Erythroblast (primary cell): Measurements from ENCODE around the gene PSMD12.
"Not testable (repeated sequence)": the region's sequence is repeated elsewhere in the genome, so short reads cannot be mapped to it uniquely, and the experiment has no call there.

Experiments used
- DNase-seq, 2 experiments: peaks; one replicate each; lab custom pipeline; 2025; lab: John Stamatoyannopoulos, UW
- GATA1 ChIP-seq: IDR thresholded peaks from 2 replicates; pipeline ENCODE4 v1.6.1; 2011; ENCODE audit warnings: low read depth, mild to moderate bottlenecking, control low read depth, low read length, moderate library complexity
- POLR2A ChIP-seq: IDR thresholded peaks from 2 replicates; pipeline ENCODE4 v1.6.1; 2011; ENCODE audit warnings: mild to moderate bottlenecking, low read length

Gene PSMD12

GRCh38 chr17:67326440-67326839 lies 39.9 kb downstream of the PSMD12 start:
- TF ChIP-seq POLR2A (no peak), GATA1 (no peak)
- DNase-seq: no peak

- TF ChIP-seq GATA1 (no peak), POLR2A (no peak)
- DNase-seq: no peak
These were observed 42.0 kb downstream of the PSMD12 start for GRCh38 chr17:67324330-67324729.

GRCh38 chr17:67323445-67323844 lies 42.9 kb downstream of the PSMD12 start:
- DNase-seq: no peak
- TF ChIP-seq GATA1: no peak
- no peak for TF ChIP-seq POLR2A

- DNase-seq: no peak
- TF ChIP-seq POLR2A (no peak), GATA1 (no peak)
These were observed 44.2 kb downstream of the PSMD12 start for GRCh38 chr17:67322042-67322787.

- not testable (repeated sequence) for DNase-seq
These were observed 44.9 kb downstream of the PSMD12 start for GRCh38 chr17:67321486-67321885.

GRCh38 chr17:67316781-67317180 lies 49.6 kb downstream of the PSMD12 start:
- TF ChIP-seq GATA1 (no peak), POLR2A (no peak)
- DNase-seq: no peak

- TF ChIP-seq POLR2A: no peak
- TF ChIP-seq GATA1: no peak
- no peak for DNase-seq
These were observed 50.5 kb downstream of the PSMD12 start for GRCh38 chr17:67315865-67316264.

GRCh38 chr17:67312265-67312664 lies 54.1 kb downstream of the PSMD12 start:
- DNase-seq: no peak
- TF ChIP-seq POLR2A (no peak), GATA1 (no peak)

GRCh38 chr17:67311575-67311974 lies 54.8 kb downstream of the PSMD12 start:
- no peak for DNase-seq
- TF ChIP-seq GATA1 (no peak), POLR2A (no peak)

GRCh38 chr17:67310406-67310805 lies 56.0 kb downstream of the PSMD12 start:
- no peak for DNase-seq
- TF ChIP-seq POLR2A (no peak), GATA1 (no peak)

- DNase-seq: peak; percentile 8 to 42
These were observed 60.7 kb downstream of the PSMD12 start for GRCh38 chr17:67305446-67306235.

GRCh38 chr17:67297454-67297960 lies 68.9 kb downstream of the PSMD12 start:
- DNase-seq: no peak
- TF ChIP-seq GATA1 (no peak), POLR2A (no peak)

- no peak for DNase-seq
- TF ChIP-seq POLR2A (no peak), GATA1 (no peak)
These were observed 71.8 kb downstream of the PSMD12 start for GRCh38 chr17:67294451-67295199.
